Measurements from ENCODE around the gene SHB. TPM values are rescaled to one million over a fixed set of nuclear protein-coding genes. Genes with fewer than 3 reads are reported as not detected.

The SHB gene
- total RNA-seq, 1 donor from 2014 or later: 0.44 TPM

GRCh38 chr9:38018241-38018957 lies 50.6 kb downstream of the SHB start:
- no peaks in the 10 kb centered on the region for H3K36me3 Mint-ChIP-seq (ENCODE audit: low read depth)
- TF ChIP-seq CTCF (IDR thresholded peaks at IDR 0.05): no peak
- DNase-seq (no peak), ATAC-seq (ENCODE audit: low read depth) (no peak)
- intact Hi-C loops (cut with micrococcal nuclease): no loop called here
- CTCF ChIA-PET: no interaction called here
- H3K4me1 Mint-ChIP-seq: no peaks in the 10 kb centered on the region
- no peaks in the 10 kb centered on the region for H3K9me3 Mint-ChIP-seq
- H3K27me3 Mint-ChIP-seq: peaks cover 3% of the 10 kb centered on the region
- H3K27ac Mint-ChIP-seq: no peak overlapping the region
- POLR2A ChIA-PET: no interaction called here
- no peak overlapping the region for H3K4me3 Mint-ChIP-seq

- intact Hi-C loops (cut with micrococcal nuclease): no loop called here
- H3K27me3 Mint-ChIP-seq: peaks cover 3% of the 10 kb centered on the region
- no peak overlapping the region for H3K4me3 Mint-ChIP-seq
- CTCF ChIA-PET: no interaction called here
- no peak overlapping the region for H3K27ac Mint-ChIP-seq
- no peaks in the 10 kb centered on the region for H3K36me3 Mint-ChIP-seq (ENCODE audit: low read depth)
- DNase-seq (no peak), ATAC-seq (ENCODE audit: low read depth) (no peak)
- H3K9me3 Mint-ChIP-seq: no peaks in the 10 kb centered on the region
- no peaks in the 10 kb centered on the region for H3K4me1 Mint-ChIP-seq
- POLR2A ChIA-PET: no interaction called here
- TF ChIP-seq CTCF (IDR thresholded peaks at IDR 0.05): no peak
Measured at GRCh38 chr9:38017885-38018186, 51.2 kb downstream of the SHB start.

- no peak for TF ChIP-seq CTCF (IDR thresholded peaks at IDR 0.05)
- Mint-ChIP-seq H3K27me3 (peaks cover 3% of the 10 kb centered on the region), H3K4me1 (no peaks in the 10 kb centered on the region), H3K27ac (no peak overlapping the region), H3K36me3 (ENCODE audit: low read depth) (no peaks in the 10 kb centered on the region), H3K9me3 (no peaks in the 10 kb centered on the region), H3K4me3 (no peak overlapping the region)
- ATAC-seq (ENCODE audit: low read depth): no peak
- ChIA-PET CTCF (no interaction called here), POLR2A (no interaction called here)
- DNase-seq: no peak
- intact Hi-C loops (cut with micrococcal nuclease): no loop called here
Measured at GRCh38 chr9:38017149-38017884, 51.7 kb downstream of the SHB start.

- no peaks in the 10 kb centered on the region for H3K9me3 Mint-ChIP-seq
- H3K27me3 Mint-ChIP-seq: peaks cover 3% of the 10 kb centered on the region
- no peak for TF ChIP-seq CTCF (IDR thresholded peaks at IDR 0.05)
- ChIA-PET POLR2A (no interaction called here), CTCF (no interaction called here)
- ATAC-seq (ENCODE audit: low read depth): no peak
- H3K27ac Mint-ChIP-seq: no peak overlapping the region
- H3K36me3 Mint-ChIP-seq (ENCODE audit: low read depth): no peaks in the 10 kb centered on the region
- H3K4me1 Mint-ChIP-seq: no peaks in the 10 kb centered on the region
- no peak overlapping the region for H3K4me3 Mint-ChIP-seq
- intact Hi-C loops (cut with micrococcal nuclease): no loop called here
- DNase-seq: no peak
Measured at GRCh38 chr9:38016375-38017135, 52.5 kb downstream of the SHB start.

GRCh38 chr9:38015906-38016305 lies 53.1 kb downstream of the SHB start:
- DNase-seq: no peak
- no peak for TF ChIP-seq CTCF (IDR thresholded peaks at IDR 0.05)
- H3K36me3 Mint-ChIP-seq (ENCODE audit: low read depth): no peaks in the 10 kb centered on the region
- POLR2A ChIA-PET: no interaction called here
- intact Hi-C loops (cut with micrococcal nuclease): no loop called here
- CTCF ChIA-PET: no interaction called here
- H3K4me1 Mint-ChIP-seq: no peaks in the 10 kb centered on the region
- peaks cover 3% of the 10 kb centered on the region for H3K27me3 Mint-ChIP-seq
- H3K4me3 Mint-ChIP-seq: no peak overlapping the region
- H3K27ac Mint-ChIP-seq: no peak overlapping the region
- no peak for ATAC-seq (ENCODE audit: low read depth)
- no peaks in the 10 kb centered on the region for H3K9me3 Mint-ChIP-seq
